Stimulated activated CD8-positive, alpha-beta memory T cell treated with anti-CD3 and anti-CD28 coated beads, Interleukin-4, amount 100 ng/mL, for 48 hours (primary cell): ENCODE results near the gene ANKFY1.
"Not testable (repeated sequence)": the region's sequence is repeated elsewhere in the genome, so short reads cannot be mapped to it uniquely, and the experiment has no call there.

ENCODE experiments used
- DNase-seq: peaks from one replicate; pipeline ENCODE4 v3.0.0-alpha.2; 2020

The ANKFY1 gene

GRCh38 chr17:4209611-4210010 is 54.2 kb downstream of the ANKFY1 start:
- no peak for DNase-seq

- DNase-seq: no peak
Measured at GRCh38 chr17:4208238-4208637, 55.5 kb downstream of the ANKFY1 start.

- DNase-seq: no peak
Measured at GRCh38 chr17:4206962-4207361, 56.8 kb downstream of the ANKFY1 start.

GRCh38 chr17:4205917-4206316 is 57.9 kb downstream of the ANKFY1 start:
- no peak for DNase-seq

- no peak for DNase-seq
Measured at GRCh38 chr17:4204710-4205173, 59.0 kb downstream of the ANKFY1 start.

GRCh38 chr17:4204190-4204589 is 59.6 kb downstream of the ANKFY1 start:
- DNase-seq: no peak

DNA sequence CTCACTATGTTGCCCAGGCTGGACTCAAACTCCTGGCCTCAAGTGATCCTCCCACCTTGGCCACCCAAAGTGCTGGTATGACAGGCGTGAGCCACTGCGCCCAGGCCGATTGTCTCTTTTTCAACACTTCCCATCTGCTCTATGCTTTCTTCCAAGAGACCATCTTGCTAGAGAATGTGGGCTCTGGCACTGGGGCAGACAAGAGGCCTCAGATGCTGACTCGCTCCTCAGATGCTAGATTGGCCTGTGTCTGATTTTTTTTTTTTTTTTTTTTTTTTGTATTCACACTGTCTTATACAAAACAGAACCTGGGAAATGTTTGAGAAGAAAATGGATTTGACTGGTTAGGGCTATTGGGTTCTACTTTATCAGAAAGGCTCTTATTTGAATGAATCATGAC is 62.6 kb downstream of the ANKFY1 start:
- no peak for DNase-seq

GRCh38 chr17:4199818-4200402 is 63.9 kb downstream of the ANKFY1 start:
- DNase-seq: peak; percentile 42

- no peak for DNase-seq
Measured at GRCh38 chr17:4198995-4199394, 64.8 kb downstream of the ANKFY1 start.

GRCh38 chr17:4195306-4195705 is 68.5 kb downstream of the ANKFY1 start:
- DNase-seq: no peak

DNA sequence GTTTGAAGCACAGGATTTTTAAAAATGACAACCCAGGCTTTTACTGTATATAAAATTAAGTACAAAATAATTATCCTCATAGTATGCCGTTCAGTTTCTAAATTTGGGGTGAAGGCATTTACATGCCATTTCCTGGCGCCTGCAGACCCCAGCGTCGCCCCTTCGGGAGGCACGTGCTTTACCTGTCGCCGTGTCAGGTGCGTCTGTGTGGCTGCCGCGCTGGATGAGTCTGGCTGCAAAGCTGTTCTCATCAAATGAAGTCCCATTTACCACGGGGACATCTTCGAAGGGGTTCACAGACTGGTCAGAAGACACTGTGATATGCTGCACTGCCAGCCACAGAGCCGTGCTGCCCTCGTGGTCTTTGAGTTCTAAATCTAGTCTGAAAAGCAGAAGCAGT is 69.0 kb downstream of the ANKFY1 start:
- DNase-seq: no peak

DNA sequence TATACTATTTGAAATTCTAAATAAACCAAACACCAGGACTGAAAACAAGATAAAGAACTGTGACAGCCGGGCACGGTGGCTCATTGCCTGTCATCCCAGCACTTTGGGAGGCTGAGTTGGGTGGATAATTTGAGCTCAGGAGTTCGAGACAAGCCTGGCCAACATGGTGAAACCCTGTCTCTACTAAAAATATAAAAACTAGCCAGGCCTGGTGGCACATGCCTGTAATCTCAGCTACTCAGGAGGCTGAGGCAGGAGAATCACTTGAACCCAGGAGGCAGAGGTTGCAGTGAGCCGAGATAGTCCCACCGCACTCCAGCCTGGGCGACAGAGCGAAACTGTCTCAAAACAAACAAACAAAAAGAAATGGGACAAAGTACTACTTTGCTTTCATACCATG is 73.0 kb downstream of the ANKFY1 start:
- DNase-seq: not testable (repeated sequence)

DNA sequence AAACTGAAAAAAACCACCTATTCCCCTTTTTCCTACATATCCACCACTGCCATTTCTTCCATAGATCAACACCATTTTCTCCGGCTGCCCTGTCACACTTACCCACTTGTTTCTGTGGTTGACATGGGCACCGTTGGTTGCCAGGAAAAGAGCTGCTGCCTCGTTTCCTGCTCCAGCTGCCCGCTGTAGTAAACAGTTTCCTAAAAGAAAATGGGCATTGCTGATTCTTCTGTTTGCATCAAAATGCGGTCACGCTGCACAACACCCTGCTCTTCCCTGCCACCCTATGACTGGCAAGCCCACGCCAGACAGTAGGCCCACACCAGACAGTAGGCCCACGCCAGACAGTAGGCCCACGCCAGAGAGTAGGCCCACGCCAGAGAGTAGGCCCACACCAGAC is 74.5 kb downstream of the ANKFY1 start:
- no peak for DNase-seq

GRCh38 chr17:4188076-4188475 is 75.7 kb downstream of the ANKFY1 start:
- no peak for DNase-seq

- DNase-seq: no peak
Measured at GRCh38 chr17:4187076-4187475, 76.7 kb downstream of the ANKFY1 start.

- no peak for DNase-seq
Measured at GRCh38 chr17:4186357-4186881, 77.4 kb downstream of the ANKFY1 start.

DNA sequence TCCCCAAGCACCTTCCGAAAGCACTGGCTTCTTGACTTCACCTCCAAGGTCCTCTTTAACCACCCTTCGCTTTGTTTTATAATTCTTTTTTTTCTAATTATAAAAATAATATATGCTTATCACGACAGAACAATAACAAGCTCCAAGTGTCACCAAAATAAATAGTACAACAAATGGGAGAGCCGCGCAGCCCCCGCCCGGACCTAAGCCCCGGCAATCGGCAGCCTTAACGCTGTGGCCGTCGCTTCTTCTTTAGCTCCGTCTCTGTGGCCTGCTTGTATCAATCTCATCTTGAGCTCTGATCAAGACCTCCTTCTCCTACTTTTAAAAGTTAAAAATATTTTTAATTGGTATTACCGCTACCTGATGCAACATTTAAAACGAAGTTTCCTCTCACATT is 78.1 kb downstream of the ANKFY1 start:
- DNase-seq: no peak

- DNase-seq: no peak
Measured at GRCh38 chr17:4184811-4185210, 79.0 kb downstream of the ANKFY1 start.

DNA sequence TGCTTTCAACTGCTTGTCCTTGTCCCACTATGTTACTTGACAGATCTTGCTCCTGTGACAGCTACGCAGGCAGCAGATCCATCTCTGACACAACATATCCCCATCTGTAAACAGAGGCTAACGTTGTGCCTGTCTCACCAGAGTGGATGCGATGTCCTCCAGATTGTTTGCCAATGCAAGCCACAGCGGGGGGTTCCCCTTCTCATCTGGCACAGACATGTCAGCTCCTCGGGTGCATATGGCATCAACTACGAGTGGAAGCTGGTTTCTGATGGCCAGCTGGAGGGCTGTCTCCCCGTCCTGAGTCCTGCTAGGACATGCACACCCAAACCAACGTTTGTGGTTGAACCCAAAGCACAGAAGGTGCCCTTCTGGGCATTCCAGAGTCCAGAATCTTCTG is 81.7 kb downstream of the ANKFY1 start:
- DNase-seq: no peak

GRCh38 chr17:4180791-4181190 is 83.0 kb downstream of the ANKFY1 start:
- no peak for DNase-seq

DNA sequence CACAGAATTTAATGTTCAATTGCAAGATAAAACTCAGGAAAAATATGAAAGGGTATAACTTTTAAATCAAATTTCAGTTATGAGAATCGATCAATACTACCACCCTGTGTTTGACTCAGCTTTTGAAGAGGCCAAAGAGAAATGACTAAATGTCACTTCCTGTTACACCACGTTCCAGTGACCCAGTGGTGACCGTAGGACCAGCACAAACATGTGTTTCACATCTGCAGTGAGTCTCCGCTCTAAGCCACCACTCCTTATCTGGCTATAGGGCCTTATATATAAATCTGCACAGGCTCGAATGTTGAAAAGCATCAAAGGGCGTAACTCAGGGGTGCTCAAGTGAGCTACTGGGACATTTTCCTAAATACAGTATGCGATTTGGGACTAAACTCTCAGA is 84.7 kb downstream of the ANKFY1 start:
- DNase-seq: no peak

DNA sequence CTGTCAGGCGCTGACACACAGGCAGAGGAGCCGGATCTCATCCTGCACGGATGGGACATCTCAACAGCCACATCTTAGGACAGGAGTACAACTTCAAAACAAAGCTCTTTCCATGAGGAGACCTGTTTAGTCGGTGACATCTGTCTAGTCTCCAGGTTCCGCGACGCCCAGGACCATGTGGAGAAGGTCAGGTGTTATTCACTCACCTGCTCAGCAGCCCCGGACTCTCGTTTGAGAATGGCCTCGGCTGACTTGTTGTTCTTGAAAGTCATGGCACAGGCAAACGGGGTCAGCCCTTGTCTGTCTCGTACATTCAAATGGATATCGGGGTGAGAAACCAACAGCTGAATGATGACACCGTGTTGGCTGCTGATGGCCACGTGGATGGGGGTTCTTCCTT is 85.1 kb downstream of the ANKFY1 start:
- no peak for DNase-seq

DNA sequence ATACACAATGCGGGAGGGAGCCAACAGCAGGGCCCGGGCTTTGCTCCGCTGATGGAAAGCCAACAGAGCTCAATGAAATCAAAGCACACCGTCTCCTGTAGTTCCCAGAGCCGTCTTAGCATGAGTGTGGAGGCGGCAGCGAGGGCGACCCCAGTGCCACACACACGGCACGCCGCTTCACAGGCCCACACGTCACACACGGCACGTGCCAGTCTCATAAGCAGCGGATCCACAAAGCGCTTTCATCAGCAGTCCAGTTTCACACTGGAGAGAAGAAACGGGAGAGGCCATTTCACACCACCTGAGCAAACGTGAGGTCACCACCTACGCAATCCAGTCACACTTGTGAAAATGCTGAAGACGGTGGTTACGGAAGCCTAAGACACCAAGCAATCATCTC is 86.0 kb downstream of the ANKFY1 start:
- DNase-seq: no peak

- peak; percentile 43 for DNase-seq
Measured at GRCh38 chr17:4176808-4177472, 86.8 kb downstream of the ANKFY1 start.
